ENCODE results near the gene RAD51B.

- TF ChIP-seq CTCF (conservative IDR thresholded peaks at IDR 0.05; ENCODE audit: low read depth, low read length), result no peak
- TF ChIP-seq EZH2 (IDR thresholded peaks at IDR 0.05; ENCODE audit: borderline replicate concordance, low read depth, low read length, poor library complexity, severe bottlenecking), result no peak
Measured at GRCh38 chr14:67933266-67933665, 113.7 kb downstream of the RAD51B start.

Data from A673 (cell line).